ACC112 (cell line): ENCODE data around the gene NEUROD2.

ENCODE experiments used
- H2AFZ ChIP-seq: fragments of 200-600 bp; sonication (generic); one replicate; pipeline ENCODE4 v1.6.0; 2017; ENCODE audit warnings: antibody characterized with exemption, low read length; ENCODE audit not compliant: unreplicated experiment
- H3K27ac ChIP-seq: fragments of 200-600 bp; sonication (generic); 2 replicates; pipeline ENCODE4 v1.5.1; 2014; ENCODE audit warnings: low read depth, mild to moderate bottlenecking, antibody characterized with exemption, low read length, moderate library complexity
- H3K27me3 ChIP-seq: fragments of 200-600 bp; sonication (generic); 2 replicates; pipeline ENCODE4 v1.6.1; 2014; ENCODE audit warnings: mild to moderate bottlenecking, antibody characterized with exemption, low read length, moderate library complexity, mixed read lengths; ENCODE audit not compliant: insufficient read depth
- H3K36me3 ChIP-seq: fragments of 200-600 bp; sonication (generic); 2 replicates; pipeline ENCODE4 v1.6.1; 2016; ENCODE audit warnings: mild to moderate bottlenecking, antibody characterized with exemption, low read length, moderate library complexity, mixed read lengths; ENCODE audit not compliant: insufficient read depth
- H3K4me1 ChIP-seq: fragments of 200-600 bp; sonication (generic); one replicate; pipeline ENCODE4 v1.6.1; 2016; ENCODE audit warnings: low read length, mixed read lengths; ENCODE audit not compliant: insufficient read depth, unreplicated experiment, control insufficient read depth
- H3K4me3 ChIP-seq: fragments of 200-600 bp; sonication (generic); 2 replicates; pipeline ENCODE4 v1.5.1; 2014; ENCODE audit warnings: mild to moderate bottlenecking, low read depth, low read length
- H3K79me2 ChIP-seq: fragments of 200-600 bp; sonication (generic); one replicate; pipeline ENCODE4 v1.6.0; 2016; ENCODE audit warnings: low read length; ENCODE audit not compliant: control insufficient read depth, unreplicated experiment, insufficient read depth

Gene NEUROD2

GRCh38 chr17:39607057-39607850 is 466 bp downstream of the NEUROD2 start:
- H3K4me3 ChIP-seq: no peak overlapping the region
- H3K4me1 ChIP-seq: peaks cover 5% of the 10 kb centered on the region
- H3K79me2 ChIP-seq: no peaks in the 10 kb centered on the region
- H2AFZ ChIP-seq: no peak overlapping the region
- no peaks in the 10 kb centered on the region for H3K36me3 ChIP-seq
- H3K27ac ChIP-seq: no peak overlapping the region
- H3K27me3 ChIP-seq: peaks cover 76% of the 10 kb centered on the region

- H3K4me3 ChIP-seq: 0 out of 2 replicates have a peak overlapping the region, but pooled peaks have one; percentile 26
- peaks cover 5% of the 10 kb centered on the region for H3K4me1 ChIP-seq
- H3K27ac ChIP-seq: no peak overlapping the region
- H3K36me3 ChIP-seq: no peaks in the 10 kb centered on the region
- no peak overlapping the region for H2AFZ ChIP-seq
- H3K79me2 ChIP-seq: no peaks in the 10 kb centered on the region
- peaks cover 83% of the 10 kb centered on the region for H3K27me3 ChIP-seq
These were observed 1.2 kb downstream of the NEUROD2 start for GRCh38 chr17:39606434-39607056.

DNA sequence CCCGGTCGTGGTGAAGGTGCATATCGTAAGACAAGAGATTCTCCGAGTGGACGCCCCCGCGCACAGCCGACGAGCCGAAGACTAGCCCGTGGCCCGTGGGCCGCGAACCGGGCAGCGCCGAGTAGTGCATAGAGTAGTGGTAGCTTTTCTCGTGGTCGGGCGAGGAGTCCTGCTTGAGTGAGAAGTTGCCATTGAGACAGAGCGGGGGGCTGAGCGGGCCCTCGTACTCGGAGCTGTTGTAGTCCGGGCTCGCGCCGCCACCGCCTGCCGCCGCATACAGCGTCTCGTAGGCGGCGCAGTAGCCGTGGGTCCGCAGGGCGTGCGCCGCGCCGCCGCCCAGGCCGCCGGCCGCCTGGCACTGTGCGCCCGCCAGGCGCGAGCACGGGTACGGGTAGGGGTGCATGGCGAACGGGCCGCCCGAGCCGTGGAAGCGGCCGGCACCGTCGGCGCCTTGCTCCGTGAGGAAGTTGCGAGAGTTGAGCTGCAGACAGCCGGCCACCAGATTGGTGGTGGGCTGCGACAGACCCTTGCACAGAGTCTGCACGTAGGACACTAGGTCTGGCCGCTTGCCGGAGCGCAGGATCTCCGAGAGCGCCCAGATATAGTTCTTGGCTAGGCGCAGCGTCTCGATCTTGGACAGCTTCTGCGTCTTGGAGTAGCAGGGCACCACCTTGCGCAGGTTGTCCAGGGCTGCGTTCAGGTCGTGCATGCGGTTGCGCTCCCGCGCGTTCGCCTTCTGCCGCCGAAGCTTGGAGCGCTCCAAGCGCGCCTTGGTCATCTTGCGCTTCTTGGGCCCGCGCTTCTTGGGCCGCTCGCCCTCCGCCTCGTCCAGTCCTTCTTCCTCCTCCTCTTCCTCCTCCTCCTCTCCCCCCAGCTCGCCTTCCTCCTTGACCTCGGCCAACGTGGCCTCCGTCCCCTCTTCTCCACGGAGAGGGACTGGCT is 2.0 kb downstream of the NEUROD2 start:
- H3K4me3 ChIP-seq: 0 out of 2 replicates have a peak overlapping the region, but pooled peaks have one; percentile 26
- H2AFZ ChIP-seq: no peak overlapping the region
- H3K79me2 ChIP-seq: no peaks in the 10 kb centered on the region
- peaks cover 5% of the 10 kb centered on the region for H3K4me1 ChIP-seq
- H3K27me3 ChIP-seq: peaks cover 91% of the 10 kb centered on the region
- no peaks in the 10 kb centered on the region for H3K36me3 ChIP-seq
- H3K27ac ChIP-seq: no peak overlapping the region

- Histone ChIP-seq H3K36me3 (no peaks in the 10 kb centered on the region), H3K27ac (no peak overlapping the region), H3K79me2 (no peaks in the 10 kb centered on the region), H3K27me3 (peaks cover 98% of the 10 kb centered on the region), H3K4me3 (no peak overlapping the region), H3K4me1 (peaks cover 5% of the 10 kb centered on the region), H2AFZ (no peak overlapping the region)
These were observed 2.7 kb downstream of the NEUROD2 start for GRCh38 chr17:39604911-39605491.

GRCh38 chr17:39603304-39604016 is 4.3 kb downstream of the NEUROD2 start:
- Histone ChIP-seq H3K27me3 (peaks cover 99% of the 10 kb centered on the region), H2AFZ (no peak overlapping the region), H3K4me1 (peaks cover 10% of the 10 kb centered on the region), H3K79me2 (no peaks in the 10 kb centered on the region), H3K27ac (no peak overlapping the region), H3K36me3 (no peaks in the 10 kb centered on the region), H3K4me3 (no peak overlapping the region)

- H3K79me2 ChIP-seq: no peaks in the 10 kb centered on the region
- H3K4me1 ChIP-seq: peaks cover 10% of the 10 kb centered on the region
- H3K4me3 ChIP-seq: no peak overlapping the region
- H3K27me3 ChIP-seq: peaks cover 100% of the 10 kb centered on the region
- H2AFZ ChIP-seq: no peak overlapping the region
- H3K27ac ChIP-seq: no peak overlapping the region
- no peaks in the 10 kb centered on the region for H3K36me3 ChIP-seq
These were observed 5.0 kb downstream of the NEUROD2 start for GRCh38 chr17:39602533-39603303.

DNA sequence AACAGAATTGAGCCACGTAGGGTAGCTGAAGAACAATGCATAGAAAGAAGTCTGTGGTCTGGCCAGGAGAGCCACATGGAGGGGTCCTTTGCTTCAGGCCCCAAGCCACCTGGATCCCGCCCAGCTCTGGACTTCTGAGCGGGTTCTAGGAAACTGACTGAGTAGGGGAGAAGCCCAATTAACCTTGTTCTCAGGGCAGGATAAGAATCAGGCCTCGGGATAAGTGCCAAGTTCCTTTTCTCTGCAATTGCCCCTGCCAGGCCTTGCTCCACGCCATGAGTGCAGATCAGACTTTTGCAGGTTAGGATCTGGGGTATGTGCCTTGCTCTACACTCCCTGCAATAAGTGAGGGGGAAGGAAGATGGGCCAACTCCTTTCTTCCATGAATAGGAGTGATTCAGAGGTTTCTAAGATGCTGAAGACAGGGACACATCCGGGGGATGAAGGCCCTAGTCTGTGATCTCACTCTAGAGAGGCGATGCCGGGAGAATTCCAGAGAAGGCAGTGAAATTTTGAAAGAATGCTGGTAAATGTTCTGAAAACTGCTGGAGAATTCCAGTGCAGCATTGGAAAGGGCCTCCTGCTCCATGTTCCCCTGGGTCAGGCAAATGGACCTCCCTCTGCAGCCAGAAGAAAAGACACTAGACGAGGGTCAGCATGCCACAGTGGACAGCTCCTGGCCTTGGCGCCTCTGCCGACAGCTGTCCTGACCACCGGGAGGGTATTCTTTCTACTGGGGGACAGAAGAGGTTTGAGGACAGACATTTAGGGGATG is 5.8 kb downstream of the NEUROD2 start:
- H3K4me3 ChIP-seq: no peak overlapping the region
- peaks cover 7% of the 10 kb centered on the region for H3K4me1 ChIP-seq
- peaks cover 100% of the 10 kb centered on the region for H3K27me3 ChIP-seq
- no peaks in the 10 kb centered on the region for H3K36me3 ChIP-seq
- no peaks in the 10 kb centered on the region for H3K79me2 ChIP-seq
- H3K27ac ChIP-seq: no peak overlapping the region
- no peak overlapping the region for H2AFZ ChIP-seq

GRCh38 chr17:39600997-39601597 is 6.6 kb downstream of the NEUROD2 start:
- H3K27me3 ChIP-seq: peaks cover 100% of the 10 kb centered on the region
- H3K79me2 ChIP-seq: no peaks in the 10 kb centered on the region
- H2AFZ ChIP-seq: no peak overlapping the region
- H3K4me1 ChIP-seq: peaks cover 7% of the 10 kb centered on the region
- H3K27ac ChIP-seq: no peak overlapping the region
- H3K36me3 ChIP-seq: no peaks in the 10 kb centered on the region
- H3K4me3 ChIP-seq: no peak overlapping the region
